ENCODE results near the gene CCNB2.

CCNB2 gene

DNA sequence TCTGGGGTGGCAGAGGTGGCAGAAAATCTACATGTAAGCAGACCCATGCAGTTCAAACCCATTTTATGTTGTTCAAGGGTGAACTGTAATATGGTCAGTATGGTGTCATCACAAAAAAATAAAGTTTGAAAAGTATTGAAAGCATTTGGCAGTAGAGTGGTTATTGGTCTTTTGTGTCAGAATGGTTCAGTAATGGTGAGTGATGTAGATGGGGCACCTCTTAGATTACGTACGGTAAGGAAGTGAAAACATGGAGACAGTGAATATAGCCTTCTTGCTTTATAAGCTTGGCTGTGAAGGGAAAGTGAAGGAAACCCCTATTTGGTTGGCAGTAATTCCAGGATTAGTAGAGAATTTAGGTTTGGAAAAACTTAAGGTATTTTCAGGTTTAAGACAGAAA, 17.2 kb upstream of the CCNB2 start:
- DNase-seq (ENCODE audit: low read depth), result no peak
- no peak for TF ChIP-seq CTCF (IDR thresholded peaks at IDR 0.05; ENCODE audit: control insufficient read depth, insufficient read depth, low read depth, low read length, missing control alignments)
- no peak overlapping the region for H3K4me3 ChIP-seq (ENCODE audit: control insufficient read depth, low read depth, low read length)

GRCh38 chr15:59094077-59094476, 10.9 kb upstream of the CCNB2 start:
- no peak for DNase-seq (ENCODE audit: low read depth)
- TF ChIP-seq CTCF (IDR thresholded peaks at IDR 0.05; ENCODE audit: control insufficient read depth, insufficient read depth, low read depth, low read length, missing control alignments), result no peak

DNA sequence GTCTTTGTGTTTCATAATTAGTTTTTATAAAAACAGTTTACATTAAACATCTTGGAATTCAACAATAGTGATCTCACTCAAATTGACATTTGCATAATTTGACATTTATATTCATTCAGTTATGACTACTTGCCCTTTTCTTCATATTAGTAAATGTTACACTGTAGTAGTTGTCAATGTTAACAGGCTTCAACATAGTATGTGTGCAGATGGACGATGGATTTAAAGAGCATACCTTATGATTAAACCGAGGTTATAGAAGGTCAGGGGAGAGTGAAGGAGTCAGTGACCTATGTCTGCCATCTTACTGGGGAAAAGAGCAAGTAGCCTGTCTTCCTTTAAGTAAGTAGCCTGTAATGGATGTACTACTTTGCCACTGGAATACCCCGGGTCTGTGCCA, 8.5 kb upstream of the CCNB2 start:
- H3K4me3 ChIP-seq (ENCODE audit: control insufficient read depth, low read depth, low read length), result no peak overlapping the region
- DNase-seq (ENCODE audit: low read depth), result no peak
- no peak for TF ChIP-seq CTCF (IDR thresholded peaks at IDR 0.05; ENCODE audit: control insufficient read depth, insufficient read depth, low read depth, low read length, missing control alignments)

More at GRCh38 chr15:59094077-59094476, 10.9 kb upstream of the CCNB2 start:
- no peak overlapping the region for H3K4me3 ChIP-seq (ENCODE audit: control insufficient read depth, low read depth, low read length)

DNA sequence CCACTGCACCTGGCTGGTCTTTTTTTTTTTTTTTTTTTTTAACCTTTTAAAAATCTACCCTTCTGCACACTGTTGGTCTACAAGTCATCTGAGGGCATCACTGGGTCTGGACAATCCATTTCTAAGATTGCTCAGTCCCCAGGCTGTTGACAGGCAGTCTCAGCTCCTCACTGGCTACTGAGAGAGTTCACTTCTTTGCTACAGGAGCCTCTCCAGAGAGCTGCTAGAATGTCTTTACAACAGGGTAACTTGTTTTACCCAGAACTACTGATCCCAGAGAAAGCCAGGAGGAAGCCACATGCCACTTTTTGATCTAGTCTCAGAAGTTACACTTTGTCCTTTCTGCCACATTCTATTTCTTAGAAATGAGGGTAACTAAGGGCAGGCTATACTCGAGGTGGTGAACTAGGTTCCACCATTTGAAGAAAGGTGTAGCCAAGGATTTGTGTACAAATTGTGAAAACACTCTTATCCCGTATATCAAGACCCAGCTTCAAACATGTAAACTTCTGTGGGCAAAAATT, 5.7 kb upstream of the CCNB2 start:
- no peak for TF ChIP-seq CTCF (IDR thresholded peaks at IDR 0.05; ENCODE audit: control insufficient read depth, insufficient read depth, low read depth, low read length, missing control alignments)
- no peak for DNase-seq (ENCODE audit: low read depth)

DNA sequence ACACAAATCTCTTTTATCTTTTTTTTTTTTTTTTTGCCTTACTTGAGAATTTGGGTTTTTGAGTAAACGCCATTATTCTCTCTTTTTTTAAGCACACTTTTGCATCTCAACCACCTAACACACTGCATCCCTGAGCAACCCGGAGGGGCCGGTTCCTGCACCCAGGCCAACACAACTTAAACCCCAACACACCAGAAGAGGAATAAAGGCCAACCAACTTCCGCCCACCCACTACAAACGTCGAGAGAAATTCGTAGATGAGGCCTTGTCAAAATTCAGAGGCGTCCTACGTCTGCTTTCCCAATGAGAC, 389 bp upstream of the CCNB2 start:
- no peak for TF ChIP-seq CTCF (IDR thresholded peaks at IDR 0.05; ENCODE audit: control insufficient read depth, insufficient read depth, low read depth, low read length, missing control alignments)
- DNase-seq (ENCODE audit: low read depth), result no peak
- H3K4me3 ChIP-seq (ENCODE audit: control insufficient read depth, low read depth, low read length), result peak overlapping the region; percentile 86

More for the DNA sequence above, 5.7 kb upstream of the CCNB2 start:
- H3K4me3 ChIP-seq (ENCODE audit: control insufficient read depth, low read depth, low read length), result no peak overlapping the region

DNA sequence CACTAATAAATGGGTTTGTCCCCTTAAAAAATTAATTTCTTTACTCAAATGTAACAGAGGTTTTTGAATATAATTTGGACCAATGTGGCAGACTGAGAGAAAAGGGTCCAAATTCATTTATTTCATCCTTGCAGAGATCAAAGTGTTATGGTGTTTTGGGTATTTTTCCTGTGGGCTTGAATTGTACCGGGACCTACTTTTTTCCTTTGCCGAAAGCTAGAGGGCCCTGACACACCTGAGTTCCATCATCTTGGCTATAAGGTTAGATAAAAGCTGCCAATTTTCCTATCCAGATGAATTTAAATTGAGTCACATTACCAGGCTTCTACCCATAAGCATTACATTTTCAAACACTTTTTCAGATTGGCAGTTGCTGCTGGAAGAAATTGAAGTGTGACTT, 908 bp downstream of the CCNB2 start:
- no peak for DNase-seq (ENCODE audit: low read depth)
- TF ChIP-seq CTCF (IDR thresholded peaks at IDR 0.05; ENCODE audit: control insufficient read depth, insufficient read depth, low read depth, low read length, missing control alignments), result no peak
- H3K4me3 ChIP-seq (ENCODE audit: control insufficient read depth, low read depth, low read length), result peak overlapping the region; percentile 86

DNA sequence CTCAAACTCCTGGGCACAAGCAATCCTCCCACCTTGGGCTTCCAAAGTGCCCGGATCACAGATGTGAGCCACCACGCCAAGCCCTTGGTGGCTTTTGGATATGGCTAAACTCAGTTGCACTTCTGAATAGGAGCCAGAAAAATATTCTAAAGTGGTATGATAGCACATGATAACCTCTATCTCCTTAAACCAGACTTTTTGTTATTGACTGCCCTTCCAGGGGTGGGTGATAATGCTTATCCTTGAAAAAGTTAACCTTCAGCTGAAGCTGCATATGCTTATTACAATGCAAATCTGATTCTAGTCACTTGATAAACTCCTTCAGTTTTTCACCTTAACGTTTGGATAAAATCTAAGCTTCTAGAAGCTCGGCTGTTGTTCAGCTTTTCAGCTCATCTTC, 6.3 kb downstream of the CCNB2 start:
- no peak overlapping the region for H3K4me3 ChIP-seq (ENCODE audit: control insufficient read depth, low read depth, low read length)
- no peak for TF ChIP-seq CTCF (IDR thresholded peaks at IDR 0.05; ENCODE audit: control insufficient read depth, insufficient read depth, low read depth, low read length, missing control alignments)
- no peak for DNase-seq (ENCODE audit: low read depth)

Data from AG09309 (cell line).